Ishikawa (cell line): ENCODE data around the gene R3HDM4.
A peak's percentile ranks its signal among the peaks of the same experiment; 100 is the strongest.

Source experiments
- CEBPB ChIP-seq: IDR thresholded peaks from 2 replicates; pipeline ENCODE4 v1.6.1; 2012
- CREB1 ChIP-seq: IDR thresholded peaks from 2 replicates; pipeline ENCODE4 v1.6.1; 2012; ENCODE audit warnings: low read depth
- EGR1 ChIP-seq: IDR thresholded peaks from 2 replicates; pipeline ENCODE4 v1.6.1; 2012
- EP300 ChIP-seq: IDR thresholded peaks from 2 replicates; pipeline ENCODE4 v1.6.1; 2012; ENCODE audit warnings: borderline replicate concordance
- FOXM1 ChIP-seq: IDR thresholded peaks from 2 replicates; pipeline ENCODE4 v1.6.1; 2012; ENCODE audit warnings: low read depth, borderline replicate concordance
- NFIC ChIP-seq: IDR thresholded peaks from 2 replicates; pipeline ENCODE4 v1.6.1; 2012
- RAD21 ChIP-seq: IDR thresholded peaks from 2 replicates; pipeline ENCODE4 v1.6.1; 2012; ENCODE audit warnings: low read depth
- TAF1 ChIP-seq: IDR thresholded peaks from 2 replicates; pipeline ENCODE4 v1.6.1; 2012; ENCODE audit warnings: low read depth, mild to moderate bottlenecking
- TCF12 ChIP-seq: IDR thresholded peaks from 2 replicates; pipeline ENCODE4 v1.6.1; 2012; ENCODE audit warnings: low read depth
- TEAD4 ChIP-seq: IDR thresholded peaks from 2 replicates; pipeline ENCODE4 v1.6.1; 2012
- YY1 ChIP-seq: IDR thresholded peaks from 2 replicates; pipeline ENCODE4 v1.6.1; 2012; ENCODE audit warnings: low read depth
- ZBTB7A ChIP-seq: IDR thresholded peaks from 2 replicates; pipeline ENCODE4 v1.6.1; 2012; ENCODE audit warnings: low read depth
- TF ChIP-seq, protein P1 (sequence below): IDR thresholded peaks from 2 replicates; pipeline ENCODE4 v1.6.1; 2012; ENCODE audit warnings: low read depth, mild to moderate bottlenecking
- TF ChIP-seq, protein P2 (sequence below): IDR thresholded peaks from 2 replicates; pipeline ENCODE4 v1.6.1; 2012
- TF ChIP-seq, protein P3 (sequence below): IDR thresholded peaks from 2 replicates; pipeline ENCODE4 v1.6.1; 2012

R3HDM4 gene

DNA sequence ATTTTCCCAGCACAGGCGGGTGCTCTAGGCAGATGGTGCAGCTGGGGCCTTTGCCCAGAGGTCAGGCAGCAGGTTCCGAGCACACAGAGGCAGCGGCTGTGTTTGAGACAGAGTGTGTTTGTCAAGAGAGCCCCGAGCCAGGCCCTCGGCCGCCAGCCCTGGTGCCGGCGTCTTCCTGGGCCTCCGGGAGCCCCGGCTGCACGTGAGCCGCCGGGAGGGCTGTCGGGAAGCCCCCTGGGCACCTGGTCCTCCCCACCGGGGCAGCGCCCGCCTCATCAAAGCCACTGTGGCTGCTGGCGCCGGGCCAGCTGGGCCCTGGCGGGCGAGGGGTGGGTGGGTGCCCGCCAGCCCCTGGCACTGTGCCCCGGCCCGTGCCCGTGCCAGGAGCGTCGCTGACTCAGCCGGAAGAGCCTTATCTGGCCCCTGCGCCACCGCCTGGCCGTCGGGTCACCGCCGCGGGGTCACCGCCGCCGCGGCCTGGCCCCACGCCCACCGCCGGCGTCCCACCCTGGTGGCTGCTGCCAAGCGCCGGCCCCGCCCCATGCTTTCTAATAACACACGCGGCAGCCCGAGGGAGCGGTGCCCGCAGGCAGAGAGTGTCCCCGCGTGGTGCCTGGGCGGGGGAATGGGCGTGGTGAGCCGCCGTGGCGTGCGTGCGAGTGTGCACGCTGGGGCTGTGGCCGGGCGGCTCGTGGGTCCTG, 27.7 kb upstream of the R3HDM4 start:
- TF ChIP-seq ZBTB7A (peak; percentile 71; the same call in 1 of the 2 replicates), TAF1 (no peak), RAD21 (no peak), CREB1 (no peak), EGR1 (no peak), TCF12 (peak; percentile 91), CEBPB (no peak; the same call in 1 of the 2 replicates), TEAD4 (peak; percentile 11; the same call in 1 of the 2 replicates), FOXM1 (no peak), NFIC (peak; percentile 99), YY1 (no peak), EP300 (peak; percentile 78; the same call in 1 of the 2 replicates)
- TF ChIP-seq, protein P1, sequence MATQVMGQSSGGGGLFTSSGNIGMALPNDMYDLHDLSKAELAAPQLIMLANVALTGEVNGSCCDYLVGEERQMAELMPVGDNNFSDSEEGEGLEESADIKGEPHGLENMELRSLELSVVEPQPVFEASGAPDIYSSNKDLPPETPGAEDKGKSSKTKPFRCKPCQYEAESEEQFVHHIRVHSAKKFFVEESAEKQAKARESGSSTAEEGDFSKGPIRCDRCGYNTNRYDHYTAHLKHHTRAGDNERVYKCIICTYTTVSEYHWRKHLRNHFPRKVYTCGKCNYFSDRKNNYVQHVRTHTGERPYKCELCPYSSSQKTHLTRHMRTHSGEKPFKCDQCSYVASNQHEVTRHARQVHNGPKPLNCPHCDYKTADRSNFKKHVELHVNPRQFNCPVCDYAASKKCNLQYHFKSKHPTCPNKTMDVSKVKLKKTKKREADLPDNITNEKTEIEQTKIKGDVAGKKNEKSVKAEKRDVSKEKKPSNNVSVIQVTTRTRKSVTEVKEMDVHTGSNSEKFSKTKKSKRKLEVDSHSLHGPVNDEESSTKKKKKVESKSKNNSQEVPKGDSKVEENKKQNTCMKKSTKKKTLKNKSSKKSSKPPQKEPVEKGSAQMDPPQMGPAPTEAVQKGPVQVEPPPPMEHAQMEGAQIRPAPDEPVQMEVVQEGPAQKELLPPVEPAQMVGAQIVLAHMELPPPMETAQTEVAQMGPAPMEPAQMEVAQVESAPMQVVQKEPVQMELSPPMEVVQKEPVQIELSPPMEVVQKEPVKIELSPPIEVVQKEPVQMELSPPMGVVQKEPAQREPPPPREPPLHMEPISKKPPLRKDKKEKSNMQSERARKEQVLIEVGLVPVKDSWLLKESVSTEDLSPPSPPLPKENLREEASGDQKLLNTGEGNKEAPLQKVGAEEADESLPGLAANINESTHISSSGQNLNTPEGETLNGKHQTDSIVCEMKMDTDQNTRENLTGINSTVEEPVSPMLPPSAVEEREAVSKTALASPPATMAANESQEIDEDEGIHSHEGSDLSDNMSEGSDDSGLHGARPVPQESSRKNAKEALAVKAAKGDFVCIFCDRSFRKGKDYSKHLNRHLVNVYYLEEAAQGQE = no peak
- TF ChIP-seq, protein P2, sequence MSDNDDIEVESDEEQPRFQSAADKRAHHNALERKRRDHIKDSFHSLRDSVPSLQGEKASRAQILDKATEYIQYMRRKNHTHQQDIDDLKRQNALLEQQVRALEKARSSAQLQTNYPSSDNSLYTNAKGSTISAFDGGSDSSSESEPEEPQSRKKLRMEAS = peak; percentile 73
- TF ChIP-seq, protein P3, sequence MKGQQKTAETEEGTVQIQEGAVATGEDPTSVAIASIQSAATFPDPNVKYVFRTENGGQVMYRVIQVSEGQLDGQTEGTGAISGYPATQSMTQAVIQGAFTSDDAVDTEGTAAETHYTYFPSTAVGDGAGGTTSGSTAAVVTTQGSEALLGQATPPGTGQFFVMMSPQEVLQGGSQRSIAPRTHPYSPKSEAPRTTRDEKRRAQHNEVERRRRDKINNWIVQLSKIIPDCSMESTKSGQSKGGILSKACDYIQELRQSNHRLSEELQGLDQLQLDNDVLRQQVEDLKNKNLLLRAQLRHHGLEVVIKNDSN = no peak

DNA sequence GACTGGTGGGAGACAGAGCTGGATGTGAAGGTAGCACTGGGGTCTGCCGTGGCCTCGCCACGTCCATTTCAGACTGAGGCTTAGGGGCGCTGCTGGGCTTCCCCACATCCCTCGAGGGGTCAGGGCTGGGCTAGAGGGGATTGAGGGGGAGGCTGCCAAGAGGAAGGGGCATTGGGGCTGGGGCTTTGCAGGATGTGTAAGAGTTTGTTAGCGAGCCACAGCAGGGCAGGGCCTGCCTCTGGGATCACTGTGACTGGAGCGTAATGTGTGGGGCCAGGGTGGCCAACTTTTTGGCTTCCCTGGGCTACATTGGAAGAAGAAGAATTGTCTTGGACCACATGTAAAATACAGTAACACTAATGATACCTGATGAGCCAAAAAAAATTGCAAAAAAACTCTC, 26.9 kb upstream of the R3HDM4 start:
- no peak for TF ChIP-seq CREB1
- no peak for TF ChIP-seq RAD21
- TF ChIP-seq TEAD4 = no peak
- no peak for TF ChIP-seq FOXM1
- TF ChIP-seq EP300 = no peak
- no peak for TF ChIP-seq ZBTB7A
- TF ChIP-seq, protein P1 = no peak
- TF ChIP-seq, protein P2 = no peak
- TF ChIP-seq CEBPB = no peak
- TF ChIP-seq EGR1 = no peak
- TF ChIP-seq TAF1 = no peak
- no peak for TF ChIP-seq NFIC
- no peak for TF ChIP-seq TCF12
- no peak for TF ChIP-seq YY1
- TF ChIP-seq, protein P3 = no peak

DNA sequence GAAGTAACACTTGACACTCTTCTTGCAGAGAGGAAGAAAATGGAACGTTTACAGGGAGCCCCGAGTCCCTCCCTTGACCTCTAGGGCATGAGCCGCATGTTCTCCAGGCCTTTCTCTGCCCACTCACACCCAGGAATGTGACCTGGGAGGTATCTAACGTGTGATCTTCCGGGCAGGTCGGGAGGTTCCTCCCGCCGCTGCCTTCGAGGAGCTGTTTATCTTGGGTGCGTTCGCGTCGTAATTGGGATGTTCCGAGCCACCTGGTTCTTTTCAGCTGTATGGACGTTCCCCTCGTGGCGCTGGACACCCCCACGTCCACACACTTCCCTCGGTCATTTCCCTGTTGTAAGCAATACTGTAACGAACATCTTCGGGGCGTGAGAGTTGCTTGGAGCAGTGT, 26.4 kb upstream of the R3HDM4 start:
- no peak for TF ChIP-seq CREB1
- no peak for TF ChIP-seq CEBPB
- TF ChIP-seq TEAD4 = no peak
- TF ChIP-seq YY1 = no peak
- TF ChIP-seq TAF1 = no peak
- TF ChIP-seq ZBTB7A = no peak
- no peak for TF ChIP-seq NFIC
- TF ChIP-seq TCF12 = no peak
- no peak for TF ChIP-seq EP300
- TF ChIP-seq RAD21 = no peak
- TF ChIP-seq, protein P1 = no peak
- TF ChIP-seq, protein P2 = no peak
- TF ChIP-seq FOXM1 = no peak
- TF ChIP-seq EGR1 = no peak
- TF ChIP-seq, protein P3 = no peak
